OCI-LY7 (cell line): ENCODE data around the gene ADRA2B. TPM values are rescaled to one million over a fixed set of nuclear protein-coding genes. Genes with fewer than 3 reads are reported as not detected.

Experiments used
- BruUV-seq: library from RNA; stranded (reverse); fragments of 400-500 nt; replicated peaks from 2 replicates; lab custom pipeline; 2021; lab: Mats Ljungman, UMichigan
- CTCF ChIA-PET: fragments of 300-600 bp; sonication (Branson Sonifier 250); formaldehyde crosslinking; loops from one replicate; lab custom pipeline; 2022; ENCODE audit warnings: antibody characterized with exemption; ENCODE audit not compliant: unreplicated experiment; lab: Charles Lee
- POLR2A ChIA-PET: fragments of 300-600 bp; sonication (Branson Sonifier 250); formaldehyde crosslinking; loops from one replicate; lab custom pipeline; 2022; ENCODE audit warnings: antibody characterized with exemption; lab: Charles Lee
- DNase-seq: peaks from one replicate; pipeline ENCODE4 v3.0.0-alpha.2; 2015; ENCODE audit warnings: low spot score
- H2AFZ ChIP-seq: fragments of 200-600 bp; sonication (generic), shearing (Covaris generic); 2 replicates; pipeline ENCODE4 v1.6.1; 2014; ENCODE audit warnings: mild to moderate bottlenecking, antibody characterized with exemption, low read length, moderate library complexity
- H3K27ac ChIP-seq: fragments of 200-600 bp; sonication (generic); 2 replicates; pipeline ENCODE4 v1.5.1; 2014; ENCODE audit warnings: mixed run types, low read depth, mild to moderate bottlenecking, moderate library complexity, low read length, inconsistent platforms; ENCODE audit not compliant: poor library complexity, severe bottlenecking
- H3K36me3 ChIP-seq: fragments of 200-600 bp; sonication (generic); 2 replicates; pipeline ENCODE4 v1.6.1; 2014; ENCODE audit warnings: mild to moderate bottlenecking, antibody characterized with exemption, low read length, moderate library complexity, mixed read lengths; ENCODE audit not compliant: insufficient read depth
- H3K4me1 ChIP-seq: fragments of 200-600 bp; sonication (generic); 2 replicates; pipeline ENCODE4 v1.5.1; 2014; ENCODE audit warnings: mild to moderate bottlenecking, low read length; ENCODE audit not compliant: insufficient read depth, poor library complexity, severe bottlenecking
- H3K4me2 ChIP-seq: fragments of 200-600 bp; sonication (generic); 2 replicates; pipeline ENCODE4 v1.6.1; 2014; ENCODE audit warnings: mild to moderate bottlenecking, low read length
- H3K4me3 ChIP-seq: fragments of 200-600 bp; sonication (generic); 2 replicates; pipeline ENCODE4 v1.5.1; 2014; ENCODE audit warnings: mild to moderate bottlenecking, low read depth, low read length; ENCODE audit not compliant: poor library complexity, severe bottlenecking
- H3K79me2 ChIP-seq: fragments of 200-600 bp; sonication (generic); 2 replicates; pipeline ENCODE4 v1.6.1; 2016; ENCODE audit warnings: low read depth, mild to moderate bottlenecking, low read length, moderate library complexity, mixed read lengths; ENCODE audit not compliant: insufficient read depth
- H3K9me2 ChIP-seq: fragments of 200-600 bp; sonication (generic); 2 replicates; pipeline ENCODE4 v1.6.1; 2016; ENCODE audit warnings: mild to moderate bottlenecking, low read length, mixed read lengths; ENCODE audit not compliant: insufficient read depth
- H3K9me3 ChIP-seq: fragments of 200-600 bp; sonication (generic); 2 replicates; pipeline ENCODE4 v1.6.1; 2014; ENCODE audit warnings: mild to moderate bottlenecking, mixed run types, low read length, mixed read lengths
- H4K20me1 ChIP-seq: fragments of 200-600 bp; sonication (generic); 2 replicates; pipeline ENCODE4 v1.6.1; 2014; ENCODE audit warnings: mild to moderate bottlenecking, antibody characterized with exemption, low read length, moderate library complexity, mixed read lengths; ENCODE audit not compliant: insufficient read depth
- CTCF ChIP-seq: fragments of 200-600 bp; sonication (generic); conservative IDR thresholded peaks from 2 replicates; pipeline ENCODE4 v1.5.1; 2014; ENCODE audit warnings: mild to moderate bottlenecking, antibody characterized with exemption, low read length, moderate library complexity, mixed read lengths
- EZH2phosphoT487 ChIP-seq: fragments of 200-600 bp; sonication (generic); IDR thresholded peaks from 2 replicates; pipeline ENCODE4 v1.6.1; 2018; ENCODE audit warnings: low read depth, borderline replicate concordance, mild to moderate bottlenecking, mixed run types, antibody characterized with exemption, low read length, moderate library complexity, mixed read lengths
- intact Hi-C: fragments of 100-400 bp; cut with micrococcal nuclease; formaldehyde crosslinking; loops from one replicate; pipeline ENCODE4 v1.10.0; 2022; ENCODE audit not compliant: unreplicated experiment
- total RNA-seq, 2 experiments: library from RNA; depleted of rRNA in 1 of 2; stranded (reverse); fragments of >200 nt in 1 of 2; shearing (Covaris generic) in 1 of 2; gene quantifications; 2 replicates each; pipeline ENCODE4 v1.2.3, GENCODE V29; 2014 to 2022

ADRA2B gene
- total RNA-seq, 2 experiments from 2014 or later: 0.06 to 0.11 TPM

GRCh38 chr2:96095116-96095636 is 21.2 kb downstream of the ADRA2B start:
- ChIA-PET CTCF (no interaction called here), POLR2A (no interaction called here)
- Histone ChIP-seq H3K4me2 (no peak overlapping the region), H3K9me3 (no peaks in the 10 kb centered on the region), H3K4me1 (no peaks in the 10 kb centered on the region), H3K27ac (no peak overlapping the region), H2AFZ (no peak overlapping the region), H3K4me3 (no peak overlapping the region), H3K9me2 (no peaks in the 10 kb centered on the region), H3K79me2 (no peaks in the 10 kb centered on the region), H4K20me1 (no peaks in the 10 kb centered on the region), H3K36me3 (no peaks in the 10 kb centered on the region)
- no TSS peak for BruUV-seq
- no peak for DNase-seq
- TF ChIP-seq EZH2phosphoT487 (no peak), CTCF (no peak)
- intact Hi-C loops: no loop called here

GRCh38 chr2:96093528-96093927 is 22.8 kb downstream of the ADRA2B start:
- Histone ChIP-seq H4K20me1 (no peaks in the 10 kb centered on the region), H3K36me3 (no peaks in the 10 kb centered on the region), H3K79me2 (no peaks in the 10 kb centered on the region), H3K9me2 (no peaks in the 10 kb centered on the region), H3K4me2 (no peak overlapping the region), H3K9me3 (no peaks in the 10 kb centered on the region), H3K4me3 (no peak overlapping the region), H2AFZ (no peak overlapping the region), H3K4me1 (no peaks in the 10 kb centered on the region), H3K27ac (no peak overlapping the region)
- intact Hi-C loops: no loop called here
- BruUV-seq: no TSS peak
- ChIA-PET CTCF (no interaction called here), POLR2A (no interaction called here)
- TF ChIP-seq EZH2phosphoT487: no peak
- no peak for TF ChIP-seq CTCF
- DNase-seq: no peak

- no peaks in the 10 kb centered on the region for H3K79me2 ChIP-seq
- ChIA-PET POLR2A (no interaction called here), CTCF (no interaction called here)
- no peaks in the 10 kb centered on the region for H4K20me1 ChIP-seq
- H3K4me1 ChIP-seq: no peaks in the 10 kb centered on the region
- no peaks in the 10 kb centered on the region for H3K9me3 ChIP-seq
- no peak overlapping the region for H3K4me3 ChIP-seq
- H3K36me3 ChIP-seq: no peaks in the 10 kb centered on the region
- no TSS peak for BruUV-seq
- DNase-seq: no peak
- TF ChIP-seq CTCF (no peak), EZH2phosphoT487 (no peak)
- H3K4me2 ChIP-seq: no peak overlapping the region
- intact Hi-C loops: no loop called here
- no peak overlapping the region for H3K27ac ChIP-seq
- H3K9me2 ChIP-seq: no peaks in the 10 kb centered on the region
- no peak overlapping the region for H2AFZ ChIP-seq
Measured at GRCh38 chr2:96092951-96093350, 23.4 kb downstream of the ADRA2B start.
